ENCODE measurements around the gene MRPL3. TPM values are rescaled to one million over a fixed set of nuclear protein-coding genes. Genes with fewer than 3 reads are reported as not detected.

The MRPL3 gene
- total RNA-seq, 3 donors from 2014 or later, result 79.0 to 108 (median 95.1) TPM

DNA sequence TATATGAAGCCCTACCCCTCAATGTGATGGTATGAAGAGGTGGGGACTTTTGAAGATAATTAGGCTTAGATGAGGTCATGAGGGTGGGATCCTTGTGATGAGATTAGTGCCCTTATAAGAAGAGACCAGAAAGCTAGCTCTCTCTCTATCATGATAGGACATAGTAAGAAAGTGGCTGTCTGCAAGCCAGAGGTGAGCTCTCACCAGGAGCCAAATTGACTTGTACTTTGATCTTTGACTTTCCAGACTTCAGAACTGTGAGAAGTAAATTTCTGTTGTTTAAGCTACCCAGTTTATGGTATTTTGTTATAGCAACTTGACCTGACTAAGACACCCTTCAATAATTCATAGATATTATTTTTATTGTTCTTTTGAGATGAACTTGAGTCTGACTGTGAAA is 29.9 kb upstream of the MRPL3 start:
- TF ChIP-seq, protein P1, sequence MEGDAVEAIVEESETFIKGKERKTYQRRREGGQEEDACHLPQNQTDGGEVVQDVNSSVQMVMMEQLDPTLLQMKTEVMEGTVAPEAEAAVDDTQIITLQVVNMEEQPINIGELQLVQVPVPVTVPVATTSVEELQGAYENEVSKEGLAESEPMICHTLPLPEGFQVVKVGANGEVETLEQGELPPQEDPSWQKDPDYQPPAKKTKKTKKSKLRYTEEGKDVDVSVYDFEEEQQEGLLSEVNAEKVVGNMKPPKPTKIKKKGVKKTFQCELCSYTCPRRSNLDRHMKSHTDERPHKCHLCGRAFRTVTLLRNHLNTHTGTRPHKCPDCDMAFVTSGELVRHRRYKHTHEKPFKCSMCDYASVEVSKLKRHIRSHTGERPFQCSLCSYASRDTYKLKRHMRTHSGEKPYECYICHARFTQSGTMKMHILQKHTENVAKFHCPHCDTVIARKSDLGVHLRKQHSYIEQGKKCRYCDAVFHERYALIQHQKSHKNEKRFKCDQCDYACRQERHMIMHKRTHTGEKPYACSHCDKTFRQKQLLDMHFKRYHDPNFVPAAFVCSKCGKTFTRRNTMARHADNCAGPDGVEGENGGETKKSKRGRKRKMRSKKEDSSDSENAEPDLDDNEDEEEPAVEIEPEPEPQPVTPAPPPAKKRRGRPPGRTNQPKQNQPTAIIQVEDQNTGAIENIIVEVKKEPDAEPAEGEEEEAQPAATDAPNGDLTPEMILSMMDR (IDR thresholded peaks at IDR 0.05), result no peak
- TF ChIP-seq POLR2A (IDR thresholded peaks at IDR 0.05), result no peak
- no peak for TF ChIP-seq POLR2AphosphoS5 (IDR thresholded peaks at IDR 0.05)
- intact Hi-C loops (cut with DNase I; ENCODE audit: low total_unique reads), result no loop called here
- no peak overlapping the region for H3K27ac ChIP-seq

DNA sequence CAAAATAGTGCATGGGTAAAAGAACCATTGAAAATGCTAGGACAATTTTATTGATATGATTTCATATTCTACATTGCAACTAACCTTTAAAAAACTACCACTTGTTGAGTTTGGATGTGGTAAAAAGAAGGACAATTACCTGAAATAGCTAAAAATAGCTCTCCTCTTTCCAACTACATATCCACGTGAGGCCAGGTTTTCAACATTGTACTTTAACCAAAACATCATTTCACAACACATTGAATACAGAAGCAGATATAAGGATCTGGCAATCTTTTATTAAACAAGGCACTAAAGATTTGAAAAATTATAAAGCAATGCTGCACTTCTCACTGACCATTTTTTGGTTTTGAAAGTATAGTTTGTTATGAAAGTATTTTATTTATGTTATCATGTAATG is 28.1 kb upstream of the MRPL3 start:
- H3K27me3 ChIP-seq, result peaks cover 0 to 6% of the 10 kb centered on the region in 2 donors
- TF ChIP-seq POLR2AphosphoS5 (IDR thresholded peaks at IDR 0.05) (no peak), POLR2A (IDR thresholded peaks at IDR 0.05) (no peak)
- TF ChIP-seq, protein P1 (IDR thresholded peaks at IDR 0.05), result no peak
- intact Hi-C loops (cut with DNase I; ENCODE audit: low total_unique reads), result no loop called here
- no peak overlapping the region for H3K27ac ChIP-seq
- no peaks in the 10 kb centered on the region for H3K4me1 ChIP-seq
- DNase-seq (ENCODE audit: low spot score in 2 of 2), result no peak
- H3K9me3 ChIP-seq, result no peaks in the 10 kb centered on the region
- no peaks in the 10 kb centered on the region for H3K36me3 ChIP-seq
- H3K4me3 ChIP-seq, result no peak overlapping the region

More for the DNA sequence above, 29.9 kb upstream of the MRPL3 start:
- no peak for DNase-seq (ENCODE audit: low spot score in 2 of 2)
- H3K9me3 ChIP-seq, result no peaks in the 10 kb centered on the region
- no peaks in the 10 kb centered on the region for H3K27me3 ChIP-seq
- H3K4me3 ChIP-seq, result no peak overlapping the region
- no peaks in the 10 kb centered on the region for H3K36me3 ChIP-seq
- H3K4me1 ChIP-seq, result no peaks in the 10 kb centered on the region

DNA sequence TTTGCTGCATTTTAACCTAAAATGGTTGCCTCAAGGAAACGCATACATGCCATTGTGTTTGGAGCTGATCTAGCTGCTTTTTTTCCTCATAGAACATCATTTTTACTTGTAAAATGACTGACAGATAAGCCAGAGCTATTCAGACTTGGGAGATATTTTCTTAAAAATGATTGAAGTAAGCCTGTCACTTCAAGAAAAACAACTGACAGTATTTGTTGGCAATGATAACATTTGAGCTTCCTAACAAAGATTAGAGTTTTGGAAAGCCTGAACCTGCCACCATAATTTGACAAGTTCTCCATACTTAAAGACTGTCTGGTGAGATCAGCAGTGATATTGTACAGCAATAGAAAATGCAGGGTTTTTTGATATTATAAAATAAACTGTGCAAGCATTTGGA is 27.6 kb upstream of the MRPL3 start:
- intact Hi-C loops (cut with DNase I; ENCODE audit: low total_unique reads), result no loop called here
- Histone ChIP-seq H3K9me3 (no peaks in the 10 kb centered on the region), H3K27ac (no peak overlapping the region), H3K4me3 (no peak overlapping the region), H3K27me3 (peaks cover 0 to 6% of the 10 kb centered on the region in 2 donors), H3K36me3 (no peaks in the 10 kb centered on the region), H3K4me1 (no peaks in the 10 kb centered on the region)
- DNase-seq (ENCODE audit: low spot score in 2 of 2), result no peak
- TF ChIP-seq POLR2AphosphoS5 (IDR thresholded peaks at IDR 0.05) (no peak), POLR2A (IDR thresholded peaks at IDR 0.05) (no peak)
- TF ChIP-seq, protein P1 (IDR thresholded peaks at IDR 0.05), result no peak

DNA sequence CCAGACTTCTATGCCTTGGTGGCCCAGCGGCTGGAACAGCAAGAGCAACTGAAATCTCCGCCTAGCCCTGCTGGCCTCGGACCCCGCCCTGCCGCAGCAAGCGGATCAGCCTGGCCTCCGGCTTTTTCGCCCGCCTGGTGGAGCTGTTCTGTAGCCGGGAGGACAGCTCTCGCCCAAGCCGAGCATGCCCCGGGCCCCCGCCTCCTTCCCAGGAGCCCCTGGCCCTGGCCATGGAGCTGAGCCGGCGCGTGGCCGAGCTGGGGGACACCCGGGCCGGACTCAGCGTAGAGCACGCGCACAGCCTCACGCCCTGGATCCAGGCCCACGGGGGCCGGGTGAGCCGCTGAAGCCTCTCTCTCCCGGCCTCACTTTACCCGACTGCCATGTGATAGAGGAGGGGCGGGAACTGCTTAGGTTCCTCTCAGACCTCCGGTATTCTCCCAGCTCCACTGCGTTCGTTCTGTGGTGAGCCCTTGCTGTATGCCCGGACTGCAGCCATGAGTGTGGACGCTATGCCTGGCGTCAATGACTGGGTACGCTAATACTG is 24.1 kb upstream of the MRPL3 start:
- Histone ChIP-seq H3K27ac (no peak overlapping the region), H3K27me3 (peaks cover 0 to 6% of the 10 kb centered on the region in 2 donors), H3K4me3 (peak overlapping the region; percentile 32 to 59 (median 34)), H3K4me1 (no peaks in the 10 kb centered on the region), H3K9me3 (no peaks in the 10 kb centered on the region), H3K36me3 (no peaks in the 10 kb centered on the region)
- TF ChIP-seq, protein P1 (IDR thresholded peaks at IDR 0.05), result no peak
- no peak for TF ChIP-seq POLR2A (IDR thresholded peaks at IDR 0.05)
- TF ChIP-seq POLR2AphosphoS5 (IDR thresholded peaks at IDR 0.05), result no peak
- intact Hi-C loops (cut with DNase I; ENCODE audit: low total_unique reads), result no loop called here
- no peak for DNase-seq (ENCODE audit: low spot score in 2 of 2)

DNA sequence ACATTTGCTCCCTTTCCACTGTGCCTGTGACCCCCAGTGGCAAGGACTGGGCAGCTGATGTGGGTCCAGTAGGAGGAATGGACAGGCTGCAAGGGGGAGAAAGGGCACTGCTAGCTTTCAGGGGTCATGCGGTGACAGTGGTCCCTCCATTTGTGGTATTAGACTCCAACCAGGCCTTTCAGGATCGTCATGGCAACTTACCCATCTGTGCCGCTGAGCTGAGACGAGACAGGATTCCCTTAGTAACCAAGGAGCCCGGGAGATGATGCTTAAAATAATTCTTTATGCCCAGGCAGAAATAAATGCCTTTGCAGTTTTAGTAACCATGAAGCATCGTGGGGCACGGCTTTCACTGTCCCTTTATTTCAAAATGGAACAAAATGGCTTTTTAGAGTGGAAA is 15.9 kb upstream of the MRPL3 start:
- Histone ChIP-seq H3K36me3 (no peaks in the 10 kb centered on the region), H3K9me3 (no peaks in the 10 kb centered on the region), H3K27me3 (no peaks in the 10 kb centered on the region), H3K4me3 (no peak overlapping the region), H3K27ac (no peak overlapping the region), H3K4me1 (no peaks in the 10 kb centered on the region)
- intact Hi-C loops (cut with DNase I; ENCODE audit: low total_unique reads), result no loop called here
- TF ChIP-seq, protein P1 (IDR thresholded peaks at IDR 0.05), result no peak
- TF ChIP-seq POLR2AphosphoS5 (IDR thresholded peaks at IDR 0.05), result no peak
- no peak for DNase-seq (ENCODE audit: low spot score in 2 of 2)
